ENCODE data around the gene ALDH1A1.

- TF ChIP-seq KAT7 (CRISPR knock-in tag; IDR thresholded peaks at IDR 0.05; ENCODE audit: borderline replicate concordance): no peak
- no peak for TF ChIP-seq ZSCAN29 (IDR thresholded peaks at IDR 0.05)
- no peak for TF ChIP-seq FOXO4 (CRISPR knock-in tag; IDR thresholded peaks at IDR 0.05)
- TF ChIP-seq ZZZ3 (IDR thresholded peaks at IDR 0.05): no peak
- TF ChIP-seq POLR2AphosphoS5 (IDR thresholded peaks at IDR 0.05; ENCODE audit: control insufficient read depth, insufficient read depth, low read depth, low read length): no peak
- TF ChIP-seq NR2C2 (CRISPR knock-in tag; IDR thresholded peaks at IDR 0.05): no peak
- TF ChIP-seq NR2C2 (tag; IDR thresholded peaks at IDR 0.05): no peak
- TF ChIP-seq HEY1 (CRISPR knock-in tag; IDR thresholded peaks at IDR 0.05; ENCODE audit: borderline replicate concordance): no peak
- no peak for TF ChIP-seq ATF4 (CRISPR knock-in tag; IDR thresholded peaks at IDR 0.05)
- no peak for TF ChIP-seq ZFP36 (IDR thresholded peaks at IDR 0.05; ENCODE audit: low read depth, low read length, partially characterized antibody)
- TF ChIP-seq, protein P1, sequence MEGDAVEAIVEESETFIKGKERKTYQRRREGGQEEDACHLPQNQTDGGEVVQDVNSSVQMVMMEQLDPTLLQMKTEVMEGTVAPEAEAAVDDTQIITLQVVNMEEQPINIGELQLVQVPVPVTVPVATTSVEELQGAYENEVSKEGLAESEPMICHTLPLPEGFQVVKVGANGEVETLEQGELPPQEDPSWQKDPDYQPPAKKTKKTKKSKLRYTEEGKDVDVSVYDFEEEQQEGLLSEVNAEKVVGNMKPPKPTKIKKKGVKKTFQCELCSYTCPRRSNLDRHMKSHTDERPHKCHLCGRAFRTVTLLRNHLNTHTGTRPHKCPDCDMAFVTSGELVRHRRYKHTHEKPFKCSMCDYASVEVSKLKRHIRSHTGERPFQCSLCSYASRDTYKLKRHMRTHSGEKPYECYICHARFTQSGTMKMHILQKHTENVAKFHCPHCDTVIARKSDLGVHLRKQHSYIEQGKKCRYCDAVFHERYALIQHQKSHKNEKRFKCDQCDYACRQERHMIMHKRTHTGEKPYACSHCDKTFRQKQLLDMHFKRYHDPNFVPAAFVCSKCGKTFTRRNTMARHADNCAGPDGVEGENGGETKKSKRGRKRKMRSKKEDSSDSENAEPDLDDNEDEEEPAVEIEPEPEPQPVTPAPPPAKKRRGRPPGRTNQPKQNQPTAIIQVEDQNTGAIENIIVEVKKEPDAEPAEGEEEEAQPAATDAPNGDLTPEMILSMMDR (IDR thresholded peaks at IDR 0.05 in 2 of 3, conservative IDR thresholded peaks at IDR 0.05 in 1 of 3; ENCODE audit: insufficient read depth in 2 of 3, low read depth in 1 of 3, low read length in 3 of 3): no peak
These were observed 61.8 kb downstream of the ALDH1A1 start for GRCh38 chr9:72891043-72891442.
